ENCODE measurements around the gene CCDC89.

Gene CCDC89

DNA sequence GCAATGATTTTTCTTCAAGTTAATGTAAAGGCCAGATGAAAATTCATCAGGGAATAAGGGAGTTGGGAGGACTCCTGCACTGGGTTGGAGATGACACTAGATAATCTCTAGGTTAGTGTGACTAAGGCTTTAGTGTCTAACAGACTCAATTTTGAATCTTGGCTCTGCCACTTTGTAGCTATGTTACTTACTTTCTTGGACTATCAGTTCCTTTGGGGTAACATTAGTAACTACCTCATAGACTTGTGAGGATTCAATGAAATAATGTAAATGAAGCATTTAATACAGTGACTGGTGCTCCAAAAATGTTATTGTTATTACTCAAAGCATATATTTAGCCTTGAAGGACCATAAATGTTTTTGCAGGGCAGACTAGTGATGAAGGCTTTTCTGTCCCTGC is 9.6 kb upstream of the CCDC89 start:
- DNase-seq (ENCODE audit: low read depth): no peak

DNA sequence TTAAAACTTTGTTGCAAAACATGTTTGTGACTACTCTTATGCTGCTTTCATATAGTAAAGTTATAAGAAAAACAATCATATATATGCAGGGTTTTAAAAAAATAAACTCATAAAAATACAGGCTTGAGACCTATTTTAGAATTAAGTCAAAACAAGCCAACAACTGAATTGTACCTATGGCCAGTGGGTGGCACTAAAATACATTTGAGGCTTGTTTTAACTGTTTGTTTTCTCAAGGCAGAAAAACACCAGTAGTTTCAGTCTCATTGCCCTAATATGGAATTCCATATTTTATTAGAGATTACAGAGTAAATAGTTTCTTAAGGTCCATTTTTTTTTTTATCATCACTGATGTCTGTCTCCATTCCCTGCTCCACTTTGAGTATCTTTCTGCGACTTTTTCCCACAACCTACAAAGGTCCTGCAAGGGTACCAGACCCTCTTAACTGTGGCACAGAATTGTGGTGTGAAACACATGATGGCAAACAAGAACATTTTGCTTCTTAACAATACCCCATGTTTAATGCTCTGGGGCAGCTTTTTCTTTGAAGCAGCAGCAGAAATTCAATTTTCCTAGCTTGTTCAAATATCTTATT is 8.5 kb upstream of the CCDC89 start:
- no peak overlapping the region for H3K4me3 ChIP-seq (ENCODE audit: low read length)
- peak; percentile 48 for DNase-seq (ENCODE audit: low read depth)
- peak; percentile 53 for TF ChIP-seq CTCF (IDR thresholded peaks at IDR 0.05; ENCODE audit: insufficient read depth, low read depth, low read length, missing control alignments)

More for the DNA sequence above, 9.6 kb upstream of the CCDC89 start:
- no peak overlapping the region for H3K4me3 ChIP-seq (ENCODE audit: low read length)
- no peak for TF ChIP-seq CTCF (IDR thresholded peaks at IDR 0.05; ENCODE audit: insufficient read depth, low read depth, low read length, missing control alignments)

GRCh38 chr11:85685125-85685819 is 723 bp downstream of the CCDC89 start:
- no peak overlapping the region for H3K4me3 ChIP-seq (ENCODE audit: low read length)
- TF ChIP-seq CTCF (IDR thresholded peaks at IDR 0.05; ENCODE audit: insufficient read depth, low read depth, low read length, missing control alignments): no peak
- DNase-seq (ENCODE audit: low read depth): no peak

- DNase-seq (ENCODE audit: low read depth): peak; percentile 34
- no peak for TF ChIP-seq CTCF (IDR thresholded peaks at IDR 0.05; ENCODE audit: insufficient read depth, low read depth, low read length, missing control alignments)
- peak overlapping the region; percentile 48 for H3K4me3 ChIP-seq (ENCODE audit: low read length)
Observed at GRCh38 chr11:85682330-85683305, 3.4 kb downstream of the CCDC89 start.

DNA sequence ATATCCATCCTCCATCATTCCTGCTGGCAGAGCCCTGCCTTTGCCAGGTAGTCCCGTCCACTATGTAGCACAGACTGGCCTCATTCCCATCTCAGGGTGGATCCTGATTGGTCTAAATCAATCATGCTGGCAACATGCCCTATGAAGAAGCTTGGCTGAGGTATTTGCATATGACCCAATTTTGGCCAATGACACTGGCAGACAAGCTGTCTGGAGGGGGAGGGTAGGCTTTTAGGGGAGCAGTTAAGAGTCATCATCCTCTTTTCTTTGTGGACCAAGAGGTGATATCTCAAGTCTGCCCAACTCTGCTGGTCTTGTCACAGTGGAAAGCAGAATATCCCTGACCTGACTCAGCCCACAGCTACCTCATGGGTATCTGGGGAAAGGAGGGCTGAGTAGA is 5.1 kb downstream of the CCDC89 start:
- TF ChIP-seq CTCF (IDR thresholded peaks at IDR 0.05; ENCODE audit: insufficient read depth, low read depth, low read length, missing control alignments): no peak
- DNase-seq (ENCODE audit: low read depth): no peak
- H3K4me3 ChIP-seq (ENCODE audit: low read length): no peak overlapping the region

GRCh38 chr11:85679576-85679975 is 6.4 kb downstream of the CCDC89 start:
- DNase-seq (ENCODE audit: low read depth): no peak
- no peak overlapping the region for H3K4me3 ChIP-seq (ENCODE audit: low read length)
- TF ChIP-seq CTCF (IDR thresholded peaks at IDR 0.05; ENCODE audit: insufficient read depth, low read depth, low read length, missing control alignments): no peak
